ENCODE results near the gene PLA2G4A.

Gene PLA2G4A

GRCh38 chr1:186828611-186829454 lies at the start of gene PLA2G4A:
Gene PLA2G4A (plus strand): TSS chr1:186828949. CDS start chr1:186854355, 25,406 bp downstream.
- Histone ChIP-seq H3K4me3 (ENCODE audit: low read depth, low read length, poor library complexity, severe bottlenecking) (no peak within 1 kb of the TSS), H3K9ac (ENCODE audit: low read length) (no peak within 1 kb of the TSS), H3K79me2 (ENCODE audit: insufficient read depth, low read length) (no peaks in the 10 kb centered on the region), H4K20me1 (ENCODE audit: insufficient read depth, low read length) (no peaks in the 10 kb centered on the region), H3F3A (ENCODE audit: insufficient read depth, low read length) (no peaks in the 10 kb centered on the region), H3K9me3 (ENCODE audit: low read length) (no peaks in the 10 kb centered on the region), H3K27me3 (ENCODE audit: insufficient read depth, low read length) (no peaks in the 10 kb centered on the region), H3K4me1 (ENCODE audit: insufficient read depth, low read length, severe bottlenecking) (no peaks in the 10 kb centered on the region), H3K27ac (ENCODE audit: low read depth, low read length, poor library complexity, severe bottlenecking) (no peak within 1 kb of the TSS), H3K4me2 (ENCODE audit: low read length) (no peak within 1 kb of the TSS), H3K36me3 (ENCODE audit: insufficient read depth, low read length) (no peaks in the 10 kb centered on the region), H3K9me2 (ENCODE audit: low read depth, low read length) (no peaks in the 10 kb centered on the region), H2AFZ (ENCODE audit: low read length) (no peak within 1 kb of the TSS)
- TF ChIP-seq EZH2 (IDR thresholded peaks at IDR 0.05; ENCODE audit: borderline replicate concordance, low read length) = no peak
- no peak for TF ChIP-seq CTCF (IDR thresholded peaks at IDR 0.05; ENCODE audit: low read length)

GRCh38 chr1:186780076-186780475 lies 48.7 kb upstream of the PLA2G4A start:
- Histone ChIP-seq H4K20me1 (ENCODE audit: insufficient read depth, low read length) (no peaks in the 10 kb centered on the region), H3K27me3 (ENCODE audit: insufficient read depth, low read length) (no peaks in the 10 kb centered on the region), H3K9ac (ENCODE audit: low read length) (no peak overlapping the region), H3K9me2 (ENCODE audit: low read depth, low read length) (no peaks in the 10 kb centered on the region), H2AFZ (ENCODE audit: low read length) (no peak overlapping the region), H3K36me3 (ENCODE audit: insufficient read depth, low read length) (no peaks in the 10 kb centered on the region), H3K4me3 (ENCODE audit: low read depth, low read length, poor library complexity, severe bottlenecking) (no peak overlapping the region), H3K79me2 (ENCODE audit: insufficient read depth, low read length) (no peaks in the 10 kb centered on the region), H3K27ac (ENCODE audit: low read depth, low read length, poor library complexity, severe bottlenecking) (no peak overlapping the region), H3F3A (ENCODE audit: insufficient read depth, low read length) (no peaks in the 10 kb centered on the region), H3K4me2 (ENCODE audit: low read length) (no peak overlapping the region), H3K9me3 (ENCODE audit: low read length) (no peaks in the 10 kb centered on the region), H3K4me1 (ENCODE audit: insufficient read depth, low read length, severe bottlenecking) (no peaks in the 10 kb centered on the region)
- TF ChIP-seq CTCF (IDR thresholded peaks at IDR 0.05; ENCODE audit: low read length) = no peak

GRCh38 chr1:186781730-186782129 lies 47.0 kb upstream of the PLA2G4A start:
- TF ChIP-seq CTCF (IDR thresholded peaks at IDR 0.05; ENCODE audit: low read length) (no peak), EZH2 (IDR thresholded peaks at IDR 0.05; ENCODE audit: borderline replicate concordance, low read length) (no peak)
- H3K27ac ChIP-seq (ENCODE audit: low read depth, low read length, poor library complexity, severe bottlenecking) = no peak overlapping the region
- no peaks in the 10 kb centered on the region for H3K9me3 ChIP-seq (ENCODE audit: low read length)
- H3K79me2 ChIP-seq (ENCODE audit: insufficient read depth, low read length) = no peaks in the 10 kb centered on the region
- H3K4me1 ChIP-seq (ENCODE audit: insufficient read depth, low read length, severe bottlenecking) = no peaks in the 10 kb centered on the region
- no peaks in the 10 kb centered on the region for H3K9me2 ChIP-seq (ENCODE audit: low read depth, low read length)
- H3K36me3 ChIP-seq (ENCODE audit: insufficient read depth, low read length) = no peaks in the 10 kb centered on the region
- no peak overlapping the region for H3K4me3 ChIP-seq (ENCODE audit: low read depth, low read length, poor library complexity, severe bottlenecking)
- H3K4me2 ChIP-seq (ENCODE audit: low read length) = no peak overlapping the region
- no peaks in the 10 kb centered on the region for H3K27me3 ChIP-seq (ENCODE audit: insufficient read depth, low read length)
- H3F3A ChIP-seq (ENCODE audit: insufficient read depth, low read length) = no peaks in the 10 kb centered on the region
- H3K9ac ChIP-seq (ENCODE audit: low read length) = no peak overlapping the region
- no peaks in the 10 kb centered on the region for H4K20me1 ChIP-seq (ENCODE audit: insufficient read depth, low read length)
- H2AFZ ChIP-seq (ENCODE audit: low read length) = no peak overlapping the region

All from OCI-LY1 (cell line).